Cardiac muscle cell (in vitro differentiated cells and primary cell): ENCODE measurements around the gene UBA1. TPM values are rescaled to one million over a fixed set of nuclear protein-coding genes. Genes with fewer than 3 reads are reported as not detected.

ENCODE experiments used
- DNase-seq, 2 donors: peaks; one replicate each; pipeline versions ENCODE4 v3.0.0 to v3.0.0-alpha.2; 2010 to 2017; ENCODE audit warnings: low read depth in 1 of 2, low spot score in 1 of 2
- H3K27ac ChIP-seq: fragments of 200-600 bp; sonication (generic); 2 replicates; pipeline ENCODE4 v1.5.1; 2016
- H3K27me3 ChIP-seq: fragments of 200-600 bp; sonication (generic); 2 replicates; pipeline ENCODE4 v1.6.0; 2016; ENCODE audit warnings: control low read depth
- H3K36me3 ChIP-seq: fragments of 200-600 bp; sonication (generic); 2 replicates; pipeline ENCODE4 v1.5.1; 2016; ENCODE audit warnings: control low read depth
- H3K4me1 ChIP-seq: fragments of 200-600 bp; sonication (generic); 2 replicates; pipeline ENCODE4 v1.8.1; 2017; ENCODE audit warnings: low read depth, mild to moderate bottlenecking, mixed run types
- H3K4me3 ChIP-seq: fragments of 200-600 bp; sonication (generic); 2 replicates; pipeline ENCODE4 v1.5.1; 2016; ENCODE audit warnings: mild to moderate bottlenecking
- H3K9me3 ChIP-seq: fragments of 200-600 bp; sonication (generic); 2 replicates; pipeline ENCODE4 v1.5.1; 2017; ENCODE audit warnings: low read depth, mild to moderate bottlenecking, control low read depth
- polyA plus RNA-seq: library from polyadenylated mRNA; unstranded; fragments of >200 nt; fragmentation: Nextera tagmentation; extraction: Ambion mirVana; gene quantifications from 2 replicates; pipeline ENCODE4 v1.2.1, GENCODE V29; 2016
- total RNA-seq: library from RNA; depleted of rRNA; stranded (reverse); fragments of >200 nt; gene quantifications from 2 replicates; pipeline ENCODE4 v1.2.3, GENCODE V29; 2016
- TF ChIP-seq, protein P1 (sequence below): IDR thresholded peaks from 2 replicates; pipeline ENCODE4 v1.5.1; 2012; ENCODE audit warnings: low read depth, mild to moderate bottlenecking, low read length

The UBA1 gene
- total and polyA plus RNA-seq, 2 experiments from 2014 or later: 280 to 386 TPM

DNA sequence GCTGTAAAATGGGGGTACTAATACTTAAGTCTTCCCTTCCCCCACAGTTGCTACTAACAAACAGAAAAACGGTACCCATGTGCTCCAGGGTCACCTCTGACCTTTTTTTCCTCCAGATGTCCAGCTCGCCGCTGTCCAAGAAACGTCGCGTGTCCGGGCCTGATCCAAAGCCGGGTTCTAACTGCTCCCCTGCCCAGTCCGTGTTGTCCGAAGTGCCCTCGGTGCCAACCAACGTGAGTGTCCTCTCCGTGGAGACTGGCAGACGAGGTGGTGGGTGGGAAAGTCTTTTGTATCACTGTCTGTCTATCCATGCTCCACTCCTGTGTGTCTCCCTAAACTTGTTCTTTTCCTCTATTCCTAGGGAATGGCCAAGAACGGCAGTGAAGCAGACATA lies 5.1 kb downstream of the UBA1 start:
- DNase-seq: no peak
- TF ChIP-seq, protein P1, sequence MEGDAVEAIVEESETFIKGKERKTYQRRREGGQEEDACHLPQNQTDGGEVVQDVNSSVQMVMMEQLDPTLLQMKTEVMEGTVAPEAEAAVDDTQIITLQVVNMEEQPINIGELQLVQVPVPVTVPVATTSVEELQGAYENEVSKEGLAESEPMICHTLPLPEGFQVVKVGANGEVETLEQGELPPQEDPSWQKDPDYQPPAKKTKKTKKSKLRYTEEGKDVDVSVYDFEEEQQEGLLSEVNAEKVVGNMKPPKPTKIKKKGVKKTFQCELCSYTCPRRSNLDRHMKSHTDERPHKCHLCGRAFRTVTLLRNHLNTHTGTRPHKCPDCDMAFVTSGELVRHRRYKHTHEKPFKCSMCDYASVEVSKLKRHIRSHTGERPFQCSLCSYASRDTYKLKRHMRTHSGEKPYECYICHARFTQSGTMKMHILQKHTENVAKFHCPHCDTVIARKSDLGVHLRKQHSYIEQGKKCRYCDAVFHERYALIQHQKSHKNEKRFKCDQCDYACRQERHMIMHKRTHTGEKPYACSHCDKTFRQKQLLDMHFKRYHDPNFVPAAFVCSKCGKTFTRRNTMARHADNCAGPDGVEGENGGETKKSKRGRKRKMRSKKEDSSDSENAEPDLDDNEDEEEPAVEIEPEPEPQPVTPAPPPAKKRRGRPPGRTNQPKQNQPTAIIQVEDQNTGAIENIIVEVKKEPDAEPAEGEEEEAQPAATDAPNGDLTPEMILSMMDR: no peak
- peaks cover 51% of the 10 kb centered on the region for H3K36me3 ChIP-seq

DNA sequence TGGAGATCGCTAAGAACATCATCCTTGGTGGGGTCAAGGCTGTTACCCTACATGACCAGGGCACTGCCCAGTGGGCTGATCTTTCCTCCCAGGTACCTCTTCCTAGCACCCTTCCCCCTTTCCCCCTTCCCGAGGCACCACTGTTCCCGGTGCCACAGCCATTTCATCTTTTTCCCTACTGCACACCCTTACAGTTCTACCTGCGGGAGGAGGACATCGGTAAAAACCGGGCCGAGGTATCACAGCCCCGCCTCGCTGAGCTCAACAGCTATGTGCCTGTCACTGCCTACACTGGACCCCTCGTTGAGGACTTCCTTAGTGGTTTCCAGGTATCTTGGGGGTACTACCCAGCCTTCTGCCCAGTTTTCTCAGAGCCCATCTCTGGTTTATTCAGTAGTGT lies 5.7 kb downstream of the UBA1 start:
- no peak for DNase-seq
- Histone ChIP-seq H3K4me1 (peaks cover 38% of the 10 kb centered on the region), H3K9me3 (no peaks in the 10 kb centered on the region), H3K36me3 (peaks cover 53% of the 10 kb centered on the region), H3K27me3 (no peaks in the 10 kb centered on the region), H3K4me3 (no peak overlapping the region), H3K27ac (no peak overlapping the region)
- TF ChIP-seq, protein P1: no peak

More for the DNA sequence above, 5.1 kb downstream of the UBA1 start:
- Histone ChIP-seq H3K27me3 (no peaks in the 10 kb centered on the region), H3K27ac (peak overlapping the region; percentile 81), H3K9me3 (no peaks in the 10 kb centered on the region), H3K4me3 (no peak overlapping the region), H3K4me1 (peaks cover 38% of the 10 kb centered on the region)

DNA sequence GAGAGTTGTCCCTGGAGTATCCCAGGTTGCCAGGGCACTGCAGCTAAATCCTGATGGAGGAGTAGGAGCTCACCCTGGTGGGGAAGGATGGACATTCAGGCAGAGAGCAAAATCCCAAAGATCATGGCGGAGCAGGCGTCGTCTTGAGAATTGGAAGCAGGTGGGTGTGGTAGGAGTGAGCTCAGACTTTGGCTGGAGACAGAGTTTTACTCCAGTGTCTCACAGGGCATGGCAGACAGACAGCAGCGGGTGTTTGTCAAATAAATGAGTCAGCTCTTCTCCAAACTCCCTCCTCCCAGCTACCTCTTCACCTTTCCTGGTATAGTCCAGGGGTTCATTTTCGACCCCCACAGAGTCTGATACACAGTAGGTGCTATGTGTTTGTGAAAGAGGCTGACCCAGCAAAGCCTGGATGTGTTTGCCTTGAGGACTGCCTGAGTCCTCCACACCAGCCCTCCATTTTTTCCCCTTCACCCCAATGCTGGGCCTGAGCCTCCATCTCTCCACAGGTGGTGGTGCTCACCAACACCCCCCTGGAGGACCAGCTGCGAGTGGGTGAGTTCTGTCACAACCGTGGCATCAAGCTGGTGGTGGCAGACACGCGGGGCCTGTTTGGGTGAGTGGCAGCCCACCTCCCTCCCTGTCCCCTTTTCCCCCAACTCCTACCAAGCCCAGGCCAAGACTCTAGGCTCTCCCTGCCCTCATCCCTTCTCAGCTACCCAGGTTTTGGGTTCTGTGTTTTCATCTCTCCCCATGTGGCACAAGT lies 6.9 kb downstream of the UBA1 start:
- DNase-seq: peak in 1 of 2 donors; percentile 22
- Histone ChIP-seq H3K36me3 (peaks cover 66% of the 10 kb centered on the region), H3K4me3 (no peak overlapping the region), H3K27ac (no peak overlapping the region), H3K9me3 (no peaks in the 10 kb centered on the region), H3K27me3 (no peaks in the 10 kb centered on the region), H3K4me1 (peaks cover 27% of the 10 kb centered on the region)
- TF ChIP-seq, protein P1: peak; percentile 5

DNA sequence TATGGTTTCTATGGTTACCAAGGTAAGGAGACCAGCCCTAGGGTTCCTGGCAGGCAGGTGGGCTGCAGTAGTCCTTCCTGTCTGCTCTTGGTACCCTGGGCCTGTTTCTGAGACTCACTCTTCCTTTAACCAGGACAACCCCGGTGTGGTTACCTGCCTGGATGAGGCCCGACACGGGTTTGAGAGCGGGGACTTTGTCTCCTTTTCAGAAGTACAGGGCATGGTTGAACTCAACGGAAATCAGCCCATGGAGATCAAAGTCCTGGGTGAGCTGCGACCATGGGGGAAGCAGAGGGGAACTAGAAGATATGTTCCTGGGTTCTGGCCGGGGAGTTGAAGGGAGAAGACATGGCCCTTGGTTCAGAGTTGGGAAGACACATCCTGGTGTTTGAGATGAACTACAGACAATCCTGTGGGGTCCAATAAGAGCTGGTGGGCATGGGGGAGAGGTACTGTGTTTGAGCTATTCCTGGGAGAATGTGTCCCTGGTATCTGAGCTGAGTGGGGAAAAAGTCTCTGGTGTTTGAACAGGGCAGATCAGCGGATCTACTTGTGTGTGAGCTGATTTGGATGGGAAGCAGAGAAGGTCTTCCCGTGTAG lies 7.8 kb downstream of the UBA1 start:
- Histone ChIP-seq H3K9me3 (no peaks in the 10 kb centered on the region), H3K4me1 (peaks cover 18% of the 10 kb centered on the region), H3K4me3 (no peak overlapping the region), H3K27ac (no peak overlapping the region), H3K27me3 (no peaks in the 10 kb centered on the region), H3K36me3 (peaks cover 74% of the 10 kb centered on the region)
- TF ChIP-seq, protein P1: no peak
- no peak for DNase-seq

DNA sequence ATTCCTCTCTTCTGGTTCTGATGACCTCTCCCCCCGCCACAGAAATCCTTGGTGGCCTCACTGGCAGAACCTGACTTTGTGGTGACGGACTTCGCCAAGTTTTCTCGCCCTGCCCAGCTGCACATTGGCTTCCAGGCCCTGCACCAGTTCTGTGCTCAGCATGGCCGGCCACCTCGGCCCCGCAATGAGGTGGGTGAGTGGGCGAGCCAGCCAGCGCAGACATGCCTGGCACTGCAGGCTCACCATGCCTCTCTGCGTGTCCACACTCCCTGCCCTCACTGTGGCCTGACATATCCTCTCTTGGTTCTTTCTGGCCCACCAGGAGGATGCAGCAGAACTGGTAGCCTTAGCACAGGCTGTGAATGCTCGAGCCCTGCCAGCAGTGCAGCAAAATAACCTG lies 8.7 kb downstream of the UBA1 start:
- H3K36me3 ChIP-seq: peaks cover 83% of the 10 kb centered on the region

More for the DNA sequence above, 8.7 kb downstream of the UBA1 start:
- TF ChIP-seq, protein P1: no peak
- Histone ChIP-seq H3K4me1 (peaks cover 9% of the 10 kb centered on the region), H3K9me3 (no peaks in the 10 kb centered on the region), H3K27ac (peak overlapping the region; percentile 28), H3K27me3 (no peaks in the 10 kb centered on the region), H3K4me3 (no peak overlapping the region)
- DNase-seq: no peak
